ENCODE measurements around the gene NCAPD3. TPM values are rescaled to one million over a fixed set of nuclear protein-coding genes. Genes with fewer than 3 reads are reported as not detected.

NCAPD3 gene
- total RNA-seq, 2 donors from 2014 or later: 44.4 to 61.9 TPM

- H3K4me3 ChIP-seq: no peak overlapping the region
- no peaks in the 10 kb centered on the region for H3K27me3 ChIP-seq (replicated peaks; ENCODE audit: insufficient read depth)
- DNase-seq (ENCODE audit: low spot score): no peak
- H3K9me3 ChIP-seq: no peaks in the 10 kb centered on the region
- no peak for TF ChIP-seq POLR2AphosphoS5 (IDR thresholded peaks at IDR 0.05)
- TF ChIP-seq, protein P1, sequence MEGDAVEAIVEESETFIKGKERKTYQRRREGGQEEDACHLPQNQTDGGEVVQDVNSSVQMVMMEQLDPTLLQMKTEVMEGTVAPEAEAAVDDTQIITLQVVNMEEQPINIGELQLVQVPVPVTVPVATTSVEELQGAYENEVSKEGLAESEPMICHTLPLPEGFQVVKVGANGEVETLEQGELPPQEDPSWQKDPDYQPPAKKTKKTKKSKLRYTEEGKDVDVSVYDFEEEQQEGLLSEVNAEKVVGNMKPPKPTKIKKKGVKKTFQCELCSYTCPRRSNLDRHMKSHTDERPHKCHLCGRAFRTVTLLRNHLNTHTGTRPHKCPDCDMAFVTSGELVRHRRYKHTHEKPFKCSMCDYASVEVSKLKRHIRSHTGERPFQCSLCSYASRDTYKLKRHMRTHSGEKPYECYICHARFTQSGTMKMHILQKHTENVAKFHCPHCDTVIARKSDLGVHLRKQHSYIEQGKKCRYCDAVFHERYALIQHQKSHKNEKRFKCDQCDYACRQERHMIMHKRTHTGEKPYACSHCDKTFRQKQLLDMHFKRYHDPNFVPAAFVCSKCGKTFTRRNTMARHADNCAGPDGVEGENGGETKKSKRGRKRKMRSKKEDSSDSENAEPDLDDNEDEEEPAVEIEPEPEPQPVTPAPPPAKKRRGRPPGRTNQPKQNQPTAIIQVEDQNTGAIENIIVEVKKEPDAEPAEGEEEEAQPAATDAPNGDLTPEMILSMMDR (IDR thresholded peaks at IDR 0.05): no peak
- no peak for TF ChIP-seq POLR2A (IDR thresholded peaks at IDR 0.05)
- no peak overlapping the region for H3K27ac ChIP-seq
- WGBS: 70% methylated on average over 12 of the region's 12 CpGs
- no peaks in the 10 kb centered on the region for H3K36me3 ChIP-seq
- intact Hi-C loops (cut with DNase I): loop anchor here (1.0 kb wide), 1 partner anchor 89 kb away; no protein-coding TSS in a partner anchor
- no peaks in the 10 kb centered on the region for H3K4me1 ChIP-seq (replicated peaks)
Measured at GRCh38 chr11:134139303-134139872, 84.4 kb downstream of the NCAPD3 start.

DNA sequence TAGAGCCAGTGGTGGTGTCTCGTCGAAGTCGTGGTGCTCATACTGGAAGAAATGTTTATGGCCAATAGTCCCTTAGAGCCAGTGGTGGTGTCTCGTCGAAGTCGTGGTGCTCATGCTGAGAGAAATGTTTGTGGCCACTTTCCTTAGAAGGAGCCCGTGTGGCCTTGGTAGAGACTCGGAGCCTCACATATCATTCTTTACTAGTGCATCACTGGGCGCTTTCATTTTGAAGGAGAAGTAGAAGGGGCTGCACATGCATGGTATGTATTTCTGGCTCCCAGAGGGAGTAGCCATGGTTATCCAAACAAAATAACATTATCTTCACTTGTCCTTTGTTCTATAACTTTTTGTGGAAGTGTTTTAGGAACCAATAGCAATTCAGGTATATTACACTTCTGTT is 85.4 kb downstream of the NCAPD3 start:
- intact Hi-C loops (cut with DNase I): no loop called here
- Histone ChIP-seq H3K9me3 (no peaks in the 10 kb centered on the region), H3K4me3 (no peak overlapping the region), H3K36me3 (no peaks in the 10 kb centered on the region), H3K27ac (no peak overlapping the region), H3K27me3 (replicated peaks; ENCODE audit: insufficient read depth) (no peaks in the 10 kb centered on the region), H3K4me1 (replicated peaks) (no peaks in the 10 kb centered on the region)
- no peak for DNase-seq (ENCODE audit: low spot score)
- 89% methylated on average over 9 of the region's 9 CpGs for WGBS
- TF ChIP-seq POLR2AphosphoS5 (IDR thresholded peaks at IDR 0.05) (no peak), POLR2A (IDR thresholded peaks at IDR 0.05) (no peak)
- TF ChIP-seq, protein P1 (IDR thresholded peaks at IDR 0.05): no peak

GRCh38 chr11:134134167-134134566 is 89.6 kb downstream of the NCAPD3 start:
- no peak for DNase-seq (ENCODE audit: low spot score)
- Histone ChIP-seq H3K27me3 (replicated peaks; ENCODE audit: insufficient read depth) (no peaks in the 10 kb centered on the region), H3K4me3 (no peak overlapping the region), H3K36me3 (no peaks in the 10 kb centered on the region), H3K4me1 (replicated peaks) (no peaks in the 10 kb centered on the region), H3K9me3 (no peaks in the 10 kb centered on the region), H3K27ac (no peak overlapping the region)
- 87% methylated on average over 1 of the region's 1 CpG for WGBS
- intact Hi-C loops (cut with DNase I): no loop called here
- TF ChIP-seq POLR2A (IDR thresholded peaks at IDR 0.05) (no peak), POLR2AphosphoS5 (IDR thresholded peaks at IDR 0.05) (no peak)
- TF ChIP-seq, protein P1 (IDR thresholded peaks at IDR 0.05): no peak

- Histone ChIP-seq H3K27ac (no peak overlapping the region), H3K36me3 (no peaks in the 10 kb centered on the region), H3K4me3 (no peak overlapping the region), H3K9me3 (no peaks in the 10 kb centered on the region), H3K4me1 (replicated peaks) (no peaks in the 10 kb centered on the region), H3K27me3 (replicated peaks; ENCODE audit: insufficient read depth) (no peaks in the 10 kb centered on the region)
- intact Hi-C loops (cut with DNase I): no loop called here
- TF ChIP-seq POLR2A (IDR thresholded peaks at IDR 0.05) (no peak), POLR2AphosphoS5 (IDR thresholded peaks at IDR 0.05) (no peak)
- TF ChIP-seq, protein P1 (IDR thresholded peaks at IDR 0.05): no peak
- DNase-seq (ENCODE audit: low spot score): no peak
Measured at GRCh38 chr11:134132808-134133207, 91.0 kb downstream of the NCAPD3 start.

GRCh38 chr11:134131628-134132244 is 92.0 kb downstream of the NCAPD3 start:
- no peaks in the 10 kb centered on the region for H3K4me1 ChIP-seq (replicated peaks)
- no peak overlapping the region for H3K27ac ChIP-seq
- no peaks in the 10 kb centered on the region for H3K36me3 ChIP-seq
- DNase-seq (ENCODE audit: low spot score): no peak
- TF ChIP-seq, protein P1 (IDR thresholded peaks at IDR 0.05): no peak
- TF ChIP-seq POLR2AphosphoS5 (IDR thresholded peaks at IDR 0.05) (no peak), POLR2A (IDR thresholded peaks at IDR 0.05) (no peak)
- WGBS: 91% methylated on average over 2 of the region's 2 CpGs
- H3K9me3 ChIP-seq: no peaks in the 10 kb centered on the region
- no peak overlapping the region for H3K4me3 ChIP-seq
- intact Hi-C loops (cut with DNase I): no loop called here
- no peaks in the 10 kb centered on the region for H3K27me3 ChIP-seq (replicated peaks; ENCODE audit: insufficient read depth)
